CD14-positive monocyte (primary cell): ENCODE results near the gene PHF10. TPM values are rescaled to one million over a fixed set of nuclear protein-coding genes. Genes with fewer than 3 reads are reported as not detected.

Experiments used
- DNase-seq, 3 donors: peaks; one replicate each; pipeline ENCODE4 v3.0.0-alpha.2; 2011 to 2022
- H2AFZ ChIP-seq: 2 replicates; pipeline ENCODE4 v1.6.0; 2012; ENCODE audit warnings: mild to moderate bottlenecking, low read depth, low read length, inconsistent platforms; ENCODE audit not compliant: insufficient read depth, poor library complexity, severe bottlenecking
- H3K27ac ChIP-seq, 2 donors: 1 replicate in 1 of 2; 2 replicates in 1 of 2; pipeline ENCODE4 v1.5.1; 2012 to 2013; ENCODE audit warnings: low read length in 2 of 2, control low read depth in 1 of 2, inconsistent platforms in 1 of 2, low read depth in 1 of 2, mild to moderate bottlenecking in 1 of 2
- H3K27me3 ChIP-seq, 2 donors: one replicate each; pipeline versions ENCODE4 v1.6.0 to v1.6.1; 2011 to 2013; ENCODE audit warnings: low read length in 2 of 2; ENCODE audit not compliant: control insufficient read depth in 2 of 2, insufficient read depth in 2 of 2
- H3K36me3 ChIP-seq, 2 donors: replicated peaks in 1 of 2; 1 replicate in 1 of 2; 2 replicates in 1 of 2; pipeline versions ENCODE4 v1.5.1 to v1.6.1; 2012 to 2013; ENCODE audit warnings: low read length in 2 of 2, control low read depth in 1 of 2, inconsistent platforms in 1 of 2, mild to moderate bottlenecking in 1 of 2; ENCODE audit not compliant: insufficient read depth in 2 of 2, control insufficient read depth in 1 of 2
- H3K4me1 ChIP-seq, 2 donors: 1 replicate in 1 of 2; 2 replicates in 1 of 2; pipeline versions ENCODE4 v1.5.1 to v1.6.1; 2012 to 2013; ENCODE audit warnings: low read length in 2 of 2, control low read depth in 1 of 2, inconsistent platforms in 1 of 2, mild to moderate bottlenecking in 1 of 2, moderate library complexity in 1 of 2; ENCODE audit not compliant: insufficient read depth in 2 of 2, control insufficient read depth in 1 of 2
- H3K4me2 ChIP-seq: replicated peaks from 2 replicates; pipeline ENCODE3; 2012; ENCODE audit warnings: low read length, moderate library complexity, mild to moderate bottlenecking; ENCODE audit not compliant: poor library complexity, severe bottlenecking; ENCODE audit errors: extremely low read depth
- H3K4me3 ChIP-seq, 3 experiments: fragments of 200-600 bp in 1 of 3; sonication (generic) in 1 of 3; replicated peaks in 1 of 3; 1 replicate in 2 of 3; 2 replicates in 1 of 3; pipeline ENCODE4 v1.5.1; 2011 to 2013; ENCODE audit warnings: low read length in 3 of 3, mild to moderate bottlenecking in 3 of 3, control low read depth in 2 of 3, low read depth in 2 of 3, inconsistent platforms in 1 of 3, moderate library complexity in 1 of 3
- H3K79me2 ChIP-seq: 2 replicates; pipeline ENCODE4 v1.6.0; 2012; ENCODE audit warnings: mild to moderate bottlenecking, control low read depth, inconsistent platforms, low read length, moderate library complexity; ENCODE audit not compliant: insufficient read depth
- H3K9ac ChIP-seq: 2 replicates; pipeline ENCODE4 v1.6.0; 2017; ENCODE audit warnings: low read length, mild to moderate bottlenecking; ENCODE audit not compliant: insufficient read depth, poor library complexity, severe bottlenecking
- H3K9me3 ChIP-seq, 2 donors: replicated peaks in 1 of 2; 1 replicate in 1 of 2; 2 replicates in 1 of 2; pipeline versions ENCODE4 v1.5.1 to v1.6.1; 2012 to 2013; ENCODE audit warnings: low read length in 2 of 2, control low read depth in 1 of 2; ENCODE audit not compliant: control insufficient read depth in 1 of 2, insufficient read depth in 1 of 2
- H4K20me1 ChIP-seq: 2 replicates; pipeline ENCODE4 v1.6.0; 2012; ENCODE audit warnings: mild to moderate bottlenecking, low read length, control low read depth, moderate library complexity; ENCODE audit not compliant: insufficient read depth
- H3K27ac Mint-ChIP-seq, 7 donors: one replicate each; pipeline ENCODE4 v1.8.0; 2020; ENCODE audit warnings: mild to moderate bottlenecking in 7 of 7, mixed read lengths in 7 of 7, moderate library complexity in 6 of 7, inconsistent platforms in 2 of 7
- H3K27me3 Mint-ChIP-seq, 3 donors: one replicate each; pipeline ENCODE4 v1.8.0; 2021 to 2022; ENCODE audit warnings: low read depth in 3 of 3, mild to moderate bottlenecking in 3 of 3, mixed read lengths in 3 of 3, moderate library complexity in 3 of 3, inconsistent platforms in 1 of 3
- H3K36me3 Mint-ChIP-seq, 2 donors: one replicate each; pipeline ENCODE4 v1.8.0; 2020; ENCODE audit warnings: mixed read lengths in 2 of 2, inconsistent platforms in 1 of 2, mild to moderate bottlenecking in 1 of 2
- H3K4me1 Mint-ChIP-seq: one replicate; pipeline ENCODE4 v1.8.0; 2020; ENCODE audit warnings: mild to moderate bottlenecking, mixed read lengths
- H3K4me3 Mint-ChIP-seq, 2 donors: one replicate each; pipeline ENCODE4 v1.8.0; 2020; ENCODE audit warnings: mild to moderate bottlenecking in 2 of 2, mixed read lengths in 2 of 2, moderate library complexity in 1 of 2
- H3K9me3 Mint-ChIP-seq, 7 donors: one replicate each; pipeline ENCODE4 v1.8.0; 2020 to 2022; ENCODE audit warnings: mixed read lengths in 7 of 7, mild to moderate bottlenecking in 6 of 7, moderate library complexity in 6 of 7, inconsistent platforms in 2 of 7
- WGBS: methylation state at CpG from one replicate; pipeline ENCODE4 v1.1.5; 2013; ENCODE audit warnings: missing lambda C conversion rate; ENCODE audit not compliant: insufficient coverage; 5-methylcytosine and 5-hydroxymethylcytosine counted together
- intact Hi-C, 2 donors: fragments of 100-400 bp; cut with micrococcal nuclease; formaldehyde crosslinking; loops; one replicate each; pipeline versions ENCODE4 v1.15.0 to v1.15.1; 2023
- polyA plus RNA-seq, 3 donors: library from polyadenylated mRNA; depleted of rRNA in 1 of 3; unstranded in 2 of 3; stranded (reverse) in 1 of 3; fragments of 300-500 nt in 2 of 3; fragments of >200 nt in 1 of 3; fragmentation: Illumina TruSeq in 2 of 3; gene quantifications; 1 replicate in 2 of 3; 2 replicates in 1 of 3; pipeline ENCODE4 v1.2.3, GENCODE V29; 2012 to 2021
- TF ChIP-seq, protein P1 (sequence below): fragments of 200-600 bp; IDR thresholded peaks from one replicate; pipeline ENCODE4 v1.8.0; 2022; ENCODE audit warnings: antibody characterized with exemption, mild to moderate bottlenecking

The PHF10 gene
- polyA plus RNA-seq, 3 donors, result 7.3 to 31.0 (median 8.1) TPM

DNA sequence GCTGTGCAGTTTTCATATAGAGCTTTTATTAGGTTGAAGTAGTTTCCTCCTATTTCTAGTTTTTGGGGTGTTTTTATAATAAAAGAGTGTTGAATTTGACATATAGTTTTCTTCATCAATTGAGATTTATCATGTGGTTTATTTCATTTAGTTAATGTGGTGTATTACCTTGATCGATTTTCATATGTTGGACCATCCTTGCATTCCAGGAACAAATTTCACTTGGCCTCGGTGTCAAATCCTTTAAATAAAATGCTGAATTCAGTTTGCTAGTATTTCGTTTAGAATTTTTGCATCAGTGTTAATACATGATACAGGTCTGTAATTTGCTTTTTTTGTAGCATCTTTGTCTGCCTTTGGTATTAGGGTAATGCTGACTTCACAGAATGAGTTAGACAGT is 21.1 kb upstream of the PHF10 start:
- Histone ChIP-seq H3K79me2 (peaks cover under 1% of the 10 kb centered on the region), H2AFZ (no peak overlapping the region), H3K27me3 (peaks cover 0 to 2% of the 10 kb centered on the region in 2 donors), H3K27ac (no peak overlapping the region), H3K4me3 (no peak overlapping the region), H3K4me1 (peaks cover 1 to 2% of the 10 kb centered on the region in 2 donors), H3K36me3 (no peaks in the 10 kb centered on the region), H3K4me2 (no peak overlapping the region), H3K9ac (no peak overlapping the region), H3K9me3 (no peaks in the 10 kb centered on the region), H4K20me1 (no peaks in the 10 kb centered on the region)
- Mint-ChIP-seq H3K36me3 (no peaks in the 10 kb centered on the region), H3K4me1 (peaks cover 7% of the 10 kb centered on the region), H3K27ac (no peak overlapping the region), H3K9me3 (peaks cover 2 to 16% (median 9%) of the 10 kb centered on the region in 7 donors), H3K27me3 (peaks cover 0 to 11% (median 2%) of the 10 kb centered on the region in 3 donors), H3K4me3 (no peak overlapping the region)
- intact Hi-C loops, result no loop called here
- no peak for DNase-seq
- TF ChIP-seq, protein P1, sequence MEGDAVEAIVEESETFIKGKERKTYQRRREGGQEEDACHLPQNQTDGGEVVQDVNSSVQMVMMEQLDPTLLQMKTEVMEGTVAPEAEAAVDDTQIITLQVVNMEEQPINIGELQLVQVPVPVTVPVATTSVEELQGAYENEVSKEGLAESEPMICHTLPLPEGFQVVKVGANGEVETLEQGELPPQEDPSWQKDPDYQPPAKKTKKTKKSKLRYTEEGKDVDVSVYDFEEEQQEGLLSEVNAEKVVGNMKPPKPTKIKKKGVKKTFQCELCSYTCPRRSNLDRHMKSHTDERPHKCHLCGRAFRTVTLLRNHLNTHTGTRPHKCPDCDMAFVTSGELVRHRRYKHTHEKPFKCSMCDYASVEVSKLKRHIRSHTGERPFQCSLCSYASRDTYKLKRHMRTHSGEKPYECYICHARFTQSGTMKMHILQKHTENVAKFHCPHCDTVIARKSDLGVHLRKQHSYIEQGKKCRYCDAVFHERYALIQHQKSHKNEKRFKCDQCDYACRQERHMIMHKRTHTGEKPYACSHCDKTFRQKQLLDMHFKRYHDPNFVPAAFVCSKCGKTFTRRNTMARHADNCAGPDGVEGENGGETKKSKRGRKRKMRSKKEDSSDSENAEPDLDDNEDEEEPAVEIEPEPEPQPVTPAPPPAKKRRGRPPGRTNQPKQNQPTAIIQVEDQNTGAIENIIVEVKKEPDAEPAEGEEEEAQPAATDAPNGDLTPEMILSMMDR, result no peak
- WGBS, result no CpG with 5 or more reads among the region's 3 CpGs

DNA sequence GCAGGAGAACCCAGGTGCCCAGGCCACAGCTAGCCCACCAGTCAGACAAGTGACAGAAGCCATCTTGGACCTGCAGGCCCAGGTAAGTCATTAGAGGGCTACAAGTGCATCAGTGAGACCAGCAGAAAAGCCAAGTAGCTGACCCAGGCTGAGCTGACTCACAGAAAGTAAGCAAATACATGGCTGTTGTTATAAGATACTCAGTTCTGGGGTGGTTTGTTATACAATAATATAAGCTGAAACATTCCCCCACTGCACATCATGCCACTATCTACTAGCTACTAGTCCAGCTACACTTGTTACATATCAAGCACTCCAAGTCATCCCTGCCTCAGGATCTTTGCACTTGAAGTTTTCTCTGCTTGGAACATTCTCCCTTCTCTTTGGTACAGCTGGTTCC is 17.0 kb upstream of the PHF10 start:
- H3K4me1 Mint-ChIP-seq, result no peaks in the 10 kb centered on the region
- DNase-seq, result no peak
- no peaks in the 10 kb centered on the region for H3K36me3 ChIP-seq
- no peaks in the 10 kb centered on the region for H4K20me1 ChIP-seq
- no peak overlapping the region for H3K27ac Mint-ChIP-seq
- H3K9me3 ChIP-seq, result no peaks in the 10 kb centered on the region
- no peak overlapping the region for H3K27ac ChIP-seq
- H3K4me3 Mint-ChIP-seq, result no peak overlapping the region
- no peaks in the 10 kb centered on the region for H3K36me3 Mint-ChIP-seq
- H3K79me2 ChIP-seq, result no peaks in the 10 kb centered on the region
- H3K9ac ChIP-seq, result no peak overlapping the region
- no peak overlapping the region for H2AFZ ChIP-seq
- no peak overlapping the region for H3K4me3 ChIP-seq
- TF ChIP-seq, protein P1, result no peak
- H3K27me3 ChIP-seq, result peaks cover 0 to 2% of the 10 kb centered on the region in 2 donors
- intact Hi-C loops, result no loop called here
- H3K9me3 Mint-ChIP-seq, result peaks cover 0 to 13% (median 8%) of the 10 kb centered on the region in 7 donors
- H3K27me3 Mint-ChIP-seq, result peaks cover 2 to 8% (median 3%) of the 10 kb centered on the region in 3 donors
- no peaks in the 10 kb centered on the region for H3K4me1 ChIP-seq
- no peak overlapping the region for H3K4me2 ChIP-seq
